Omental fat pad (tissue), 4 donors: Measurements from ENCODE around the gene POLE4. TPM values are rescaled to one million over a fixed set of nuclear protein-coding genes. Genes with fewer than 3 reads are reported as not detected.

ENCODE experiments used
- ATAC-seq: fragments of 150-250 bp; one replicate; pipeline ENCODE4 v1.9.1; 2016; ENCODE audit warnings: mild to moderate bottlenecking, moderate library complexity; ENCODE audit not compliant: low FRiP score
- DNase-seq: peaks from one replicate; pipeline ENCODE4 v3.0.0-alpha.2; 2019; ENCODE audit warnings: low spot score
- total RNA-seq, 4 donors: library from RNA; depleted of rRNA; stranded (reverse); fragments of >200 nt; gene quantifications; one replicate each; pipeline ENCODE4 v1.1.0, GENCODE V29; 2016
- TF ChIP-seq, protein P1 (sequence below), 3 donors: fragments of 450-650 bp; IDR thresholded peaks; one replicate each; pipeline ENCODE4 v1.5.1; 2016 to 2017; ENCODE audit warnings: antibody characterized with exemption in 3 of 3, mild to moderate bottlenecking in 3 of 3, moderate library complexity in 2 of 3

POLE4 gene
- total RNA-seq, 4 donors from 2014 or later: 21.5 to 66.7 (median 32.1) TPM

DNA sequence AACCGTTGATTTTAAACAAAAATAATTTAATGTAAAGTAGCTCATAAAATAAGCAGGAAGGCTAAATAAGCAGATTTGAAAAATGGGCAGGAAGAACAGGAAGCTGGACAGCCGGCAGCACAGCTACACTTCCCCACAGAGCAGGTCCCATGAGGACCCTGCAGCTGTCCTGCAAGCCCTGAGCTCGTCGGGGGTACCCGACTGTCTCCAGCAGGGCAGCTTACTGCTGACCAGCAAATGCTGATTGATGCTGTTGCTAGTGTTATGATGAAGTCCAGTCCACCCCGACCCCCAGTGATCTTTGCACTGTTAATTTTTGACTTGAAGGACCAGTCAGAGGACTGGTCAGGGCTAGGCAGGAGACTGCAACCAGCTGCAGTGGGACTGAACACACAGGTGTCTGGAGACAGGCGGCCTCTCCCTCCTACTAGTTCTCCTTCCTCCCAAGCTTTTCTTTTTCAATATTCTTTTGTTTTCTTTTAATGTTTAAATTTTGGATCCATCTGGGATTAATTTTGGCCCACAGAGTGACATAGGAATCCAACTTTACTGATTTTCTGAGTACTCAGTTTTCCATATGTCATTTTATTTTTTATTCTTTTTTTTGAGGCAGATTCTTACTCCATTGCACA, 27.7 kb downstream of the POLE4 start:
- ATAC-seq (no peak), DNase-seq (no peak)
- TF ChIP-seq, protein P1, sequence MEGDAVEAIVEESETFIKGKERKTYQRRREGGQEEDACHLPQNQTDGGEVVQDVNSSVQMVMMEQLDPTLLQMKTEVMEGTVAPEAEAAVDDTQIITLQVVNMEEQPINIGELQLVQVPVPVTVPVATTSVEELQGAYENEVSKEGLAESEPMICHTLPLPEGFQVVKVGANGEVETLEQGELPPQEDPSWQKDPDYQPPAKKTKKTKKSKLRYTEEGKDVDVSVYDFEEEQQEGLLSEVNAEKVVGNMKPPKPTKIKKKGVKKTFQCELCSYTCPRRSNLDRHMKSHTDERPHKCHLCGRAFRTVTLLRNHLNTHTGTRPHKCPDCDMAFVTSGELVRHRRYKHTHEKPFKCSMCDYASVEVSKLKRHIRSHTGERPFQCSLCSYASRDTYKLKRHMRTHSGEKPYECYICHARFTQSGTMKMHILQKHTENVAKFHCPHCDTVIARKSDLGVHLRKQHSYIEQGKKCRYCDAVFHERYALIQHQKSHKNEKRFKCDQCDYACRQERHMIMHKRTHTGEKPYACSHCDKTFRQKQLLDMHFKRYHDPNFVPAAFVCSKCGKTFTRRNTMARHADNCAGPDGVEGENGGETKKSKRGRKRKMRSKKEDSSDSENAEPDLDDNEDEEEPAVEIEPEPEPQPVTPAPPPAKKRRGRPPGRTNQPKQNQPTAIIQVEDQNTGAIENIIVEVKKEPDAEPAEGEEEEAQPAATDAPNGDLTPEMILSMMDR (IDR thresholded peaks at IDR 0.05): no peak

DNA sequence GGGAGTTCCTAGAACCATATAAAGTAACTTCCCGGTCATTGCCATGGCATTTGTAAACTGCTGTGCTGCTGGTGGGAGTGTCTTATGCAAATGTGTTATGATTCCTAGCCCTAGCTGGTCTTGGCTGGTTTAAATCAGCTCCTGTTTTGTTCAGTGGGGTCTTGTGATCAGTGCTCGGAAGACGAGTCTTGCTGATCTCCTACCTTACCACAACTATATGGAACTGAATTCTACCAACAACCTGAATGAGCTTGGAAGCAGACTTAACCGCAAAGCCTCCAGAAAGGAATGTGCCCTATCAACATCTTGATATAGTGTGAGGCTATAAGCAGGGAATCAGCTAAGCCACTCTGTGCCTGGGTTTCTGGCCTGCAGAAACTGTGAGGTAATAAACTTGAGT, 33.5 kb downstream of the POLE4 start:
- ATAC-seq (no peak), DNase-seq (no peak)
- TF ChIP-seq, protein P1 (IDR thresholded peaks at IDR 0.05): no peak

DNA sequence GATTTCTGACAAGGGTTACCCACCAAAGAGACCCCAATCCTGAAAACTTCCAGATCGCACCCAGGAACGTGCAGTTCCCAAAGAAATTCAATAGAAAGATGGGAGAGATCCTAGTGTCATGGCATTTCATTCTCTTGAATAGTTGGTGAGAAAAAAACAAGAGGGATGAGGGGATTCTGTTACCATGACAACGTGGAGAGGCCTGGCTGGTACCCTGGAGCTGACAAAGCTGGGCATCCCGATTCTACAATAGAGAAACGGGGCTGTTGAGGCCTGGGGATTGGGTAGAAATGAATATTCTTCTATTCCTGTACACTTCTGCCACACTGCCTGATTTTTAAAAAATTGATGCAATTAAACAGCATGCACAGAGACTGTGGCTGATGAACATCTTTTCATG, 41.0 kb downstream of the POLE4 start:
- TF ChIP-seq, protein P1 (IDR thresholded peaks at IDR 0.05): no peak
- DNase-seq (no peak), ATAC-seq (no peak)

GRCh38 chr2:75002007-75002406, 43.6 kb downstream of the POLE4 start:
- DNase-seq (no peak), ATAC-seq (no peak)
- TF ChIP-seq, protein P1 (IDR thresholded peaks at IDR 0.05): no peak

DNA sequence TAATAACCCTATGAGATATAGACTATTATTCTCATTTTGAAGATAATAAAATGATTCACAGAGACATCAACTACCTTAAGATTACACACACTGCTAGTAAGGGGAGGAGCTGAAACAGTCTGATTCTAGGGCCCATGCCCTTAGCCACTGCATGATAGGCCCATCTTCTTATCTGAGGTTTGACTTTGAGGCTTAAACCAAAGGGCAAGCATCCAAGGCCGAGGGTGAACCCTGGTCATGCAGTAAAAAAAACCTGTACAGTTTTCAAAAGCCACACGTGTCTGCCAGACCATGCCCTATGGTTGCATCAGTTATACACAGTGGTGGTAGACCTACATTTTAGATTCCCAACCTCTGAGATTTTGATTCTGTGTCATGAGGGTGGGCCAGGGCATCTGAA, 44.8 kb downstream of the POLE4 start:
- TF ChIP-seq, protein P1 (IDR thresholded peaks at IDR 0.05): no peak
- ATAC-seq (no peak), DNase-seq (no peak)

DNA sequence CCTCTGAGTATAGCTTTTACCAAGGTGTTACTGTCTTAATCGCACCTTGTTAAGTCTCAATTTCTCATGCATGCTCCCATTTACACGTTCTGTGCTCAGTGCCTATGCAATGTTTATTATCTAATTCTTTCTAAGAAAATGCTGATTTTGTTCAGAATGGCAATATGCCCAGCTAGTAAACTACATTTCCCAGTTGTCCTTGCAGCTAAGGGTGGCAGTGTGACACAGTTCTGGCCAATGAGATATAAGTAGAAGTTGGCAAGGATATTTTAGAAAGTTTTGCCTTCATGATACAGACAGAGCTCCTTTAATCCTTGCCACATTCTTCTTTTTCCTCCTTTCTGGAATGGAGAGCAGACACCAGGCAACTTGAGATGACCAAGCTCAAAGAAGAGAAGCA, 45.3 kb downstream of the POLE4 start:
- DNase-seq (no peak), ATAC-seq (no peak)
- TF ChIP-seq, protein P1 (IDR thresholded peaks at IDR 0.05): no peak

DNA sequence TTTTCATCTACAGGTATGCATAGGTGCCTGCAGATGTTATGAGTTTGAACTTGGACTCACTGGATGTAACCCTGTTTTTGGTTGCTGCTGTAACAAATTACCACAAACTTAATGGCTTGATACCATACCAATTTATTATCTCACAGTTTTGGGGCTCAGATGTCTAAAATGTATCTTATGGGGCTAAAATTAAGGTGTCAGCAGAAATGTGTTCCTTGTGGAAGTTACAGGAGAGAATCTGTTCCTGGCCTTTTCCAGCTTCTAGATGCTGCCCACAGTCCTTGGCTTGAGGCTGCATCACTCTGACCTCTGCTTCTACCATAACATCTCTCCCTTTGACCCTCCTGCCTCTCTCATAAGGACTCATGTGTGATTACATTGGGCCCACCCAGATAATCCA, 47.6 kb downstream of the POLE4 start:
- ATAC-seq (no peak), DNase-seq (no peak)
- TF ChIP-seq, protein P1 (IDR thresholded peaks at IDR 0.05): no peak
